HepG2 (cell line): ENCODE results near the gene RAD21L1. TPM values are rescaled to one million over a fixed set of nuclear protein-coding genes. Genes with fewer than 3 reads are reported as not detected.

Source experiments
- E2F2 ChIP-seq: sonication (generic); formaldehyde crosslinking; IDR thresholded peaks from 2 replicates; pipeline ENCODE4 v1.4.0; 2020; ENCODE audit warnings: missing genetic modification reagents, borderline replicate concordance
- LBX2 ChIP-seq: sonication (generic); formaldehyde crosslinking; IDR thresholded peaks from 2 replicates; pipeline ENCODE4 v1.5.0; 2020; ENCODE audit warnings: missing genetic modification reagents, mild to moderate bottlenecking, borderline replicate concordance
- PHF21A ChIP-seq: sonication (generic); formaldehyde crosslinking; IDR thresholded peaks from 2 replicates; pipeline ENCODE4 v1.5.0; 2020; ENCODE audit warnings: mild to moderate bottlenecking, missing genetic modification reagents
- RARG ChIP-seq: sonication (generic); formaldehyde crosslinking; IDR thresholded peaks from 2 replicates; pipeline ENCODE4 v1.4.0; 2020; ENCODE audit warnings: low read depth, mild to moderate bottlenecking, missing genetic modification reagents
- ZBTB33 ChIP-seq: sonication (generic); formaldehyde crosslinking; IDR thresholded peaks from 2 replicates; pipeline ENCODE4 v1.4.0; 2020; ENCODE audit warnings: missing genetic modification reagents
- ZNF10 ChIP-seq: sonication (generic); formaldehyde crosslinking; IDR thresholded peaks from 2 replicates; pipeline ENCODE4 v1.4.0; 2020; ENCODE audit warnings: mild to moderate bottlenecking, low read depth, missing genetic modification reagents, borderline replicate concordance
- ZNF143 ChIP-seq: sonication (generic); formaldehyde crosslinking; IDR thresholded peaks from 2 replicates; pipeline ENCODE4 v1.4.0; 2020; ENCODE audit warnings: missing genetic modification reagents
- ZNF263 ChIP-seq: sonication (generic); formaldehyde crosslinking; IDR thresholded peaks from 2 replicates; pipeline ENCODE4 v1.4.0; 2020; ENCODE audit warnings: missing genetic modification reagents
- ZNF501 ChIP-seq: sonication (generic); formaldehyde crosslinking; IDR thresholded peaks from 2 replicates; pipeline ENCODE4 v1.5.1; 2020; ENCODE audit warnings: mild to moderate bottlenecking, moderate library complexity, missing genetic modification reagents
- ZNF503 ChIP-seq: sonication (generic); formaldehyde crosslinking; IDR thresholded peaks from 2 replicates; pipeline ENCODE4 v1.4.0; 2020; ENCODE audit warnings: missing genetic modification reagents
- ZNF546 ChIP-seq: sonication (generic); formaldehyde crosslinking; conservative IDR thresholded peaks from 2 replicates; pipeline ENCODE4 v1.8.1; 2023; ENCODE audit warnings: mild to moderate bottlenecking, missing genetic modification reagents
- ZNF598 ChIP-seq: sonication (generic); formaldehyde crosslinking; IDR thresholded peaks from 2 replicates; pipeline ENCODE4 v1.5.1; 2020; ENCODE audit warnings: mild to moderate bottlenecking, missing genetic modification reagents, borderline replicate concordance
- ZNF710 ChIP-seq: sonication (generic); formaldehyde crosslinking; IDR thresholded peaks from 2 replicates; pipeline ENCODE4 v1.5.0; 2020; ENCODE audit warnings: mild to moderate bottlenecking, missing genetic modification reagents, borderline replicate concordance
- ZZZ3 ChIP-seq: sonication (generic); formaldehyde crosslinking; IDR thresholded peaks from 2 replicates; pipeline ENCODE4 v1.4.0; 2020; ENCODE audit warnings: missing genetic modification reagents, mild to moderate bottlenecking, borderline replicate concordance
- polyA plus RNA-seq, 8 experiments: library from polyadenylated mRNA; depleted of rRNA in 3 of 8; stranded (reverse) in 7 of 8; unstranded in 1 of 8; fragments of >200 nt; fragmentation: Illumina TruSeq in 4 of 8; extraction: Trizol in 4 of 8; gene quantifications; 2 replicates each; pipeline versions ENCODE4 v1.2.1 to v1.2.3, GENCODE V29; 2011 to 2016; ENCODE audit warnings: low read depth in 4 of 8, missing spikeins in 1 of 8, mixed read lengths in 1 of 8; ENCODE audit not compliant: insufficient read depth in 1 of 8
- total RNA-seq, 5 experiments: library from RNA; depleted of rRNA; stranded (reverse); fragments of >200 nt; fragmentation: Illumina TruSeq; extraction: Trizol; gene quantifications; 2 replicates each; pipeline ENCODE4 v1.2.3, GENCODE V29; 2016; ENCODE audit warnings: low read depth in 1 of 5
- TF ChIP-seq, protein P1 (sequence below): sonication (generic); formaldehyde crosslinking; IDR thresholded peaks from 2 replicates; pipeline ENCODE4 v1.4.0; 2020; ENCODE audit warnings: mild to moderate bottlenecking, missing genetic modification reagents
- TF ChIP-seq, protein P2 (sequence below): sonication (generic); formaldehyde crosslinking; IDR thresholded peaks from 2 replicates; pipeline ENCODE4 v1.5.1; 2020; ENCODE audit warnings: missing genetic modification reagents, mild to moderate bottlenecking, borderline replicate concordance

Gene RAD21L1
- total and polyA plus RNA-seq, 2 of the 13 experiments (the other 11 are each of a cell fraction or from before 2014, with no cell fraction given): not detected

GRCh38 chr20:1225783-1226654 lies at the start of gene RAD21L1 (continued):
- TF ChIP-seq ZBTB33 (CRISPR knock-in tag) (no peak), ZNF598 (CRISPR knock-in tag) (peak; percentile 44; the same call in 1 of the 2 replicates), LBX2 (0 out of 2 replicates have a peak, but pooled peaks have one; percentile 12), ZNF10 (peak; percentile 95; the same call in 1 of the 2 replicates), ZNF501 (peak; percentile 53; the same call in 1 of the 2 replicates), E2F2 (CRISPR knock-in tag) (0 out of 2 replicates have a peak, but pooled peaks have one; percentile 29), ZNF546 (CRISPR knock-in tag) (peak; percentile 67; the same call in 1 of the 2 replicates), ZNF710 (CRISPR knock-in tag) (no peak), ZZZ3 (CRISPR knock-in tag) (no peak), ZNF263 (CRISPR knock-in tag) (0 out of 2 replicates have a peak, but pooled peaks have one; percentile 35), ZNF143 (peak; percentile 37; the same call in 1 of the 2 replicates), PHF21A (no peak), RARG (CRISPR knock-in tag) (no peak), ZNF503 (CRISPR knock-in tag) (no peak)
- TF ChIP-seq, protein P1, sequence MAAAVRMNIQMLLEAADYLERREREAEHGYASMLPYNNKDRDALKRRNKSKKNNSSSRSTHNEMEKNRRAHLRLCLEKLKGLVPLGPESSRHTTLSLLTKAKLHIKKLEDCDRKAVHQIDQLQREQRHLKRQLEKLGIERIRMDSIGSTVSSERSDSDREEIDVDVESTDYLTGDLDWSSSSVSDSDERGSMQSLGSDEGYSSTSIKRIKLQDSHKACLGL (CRISPR knock-in tag): peak; percentile 76
- TF ChIP-seq, protein P2, sequence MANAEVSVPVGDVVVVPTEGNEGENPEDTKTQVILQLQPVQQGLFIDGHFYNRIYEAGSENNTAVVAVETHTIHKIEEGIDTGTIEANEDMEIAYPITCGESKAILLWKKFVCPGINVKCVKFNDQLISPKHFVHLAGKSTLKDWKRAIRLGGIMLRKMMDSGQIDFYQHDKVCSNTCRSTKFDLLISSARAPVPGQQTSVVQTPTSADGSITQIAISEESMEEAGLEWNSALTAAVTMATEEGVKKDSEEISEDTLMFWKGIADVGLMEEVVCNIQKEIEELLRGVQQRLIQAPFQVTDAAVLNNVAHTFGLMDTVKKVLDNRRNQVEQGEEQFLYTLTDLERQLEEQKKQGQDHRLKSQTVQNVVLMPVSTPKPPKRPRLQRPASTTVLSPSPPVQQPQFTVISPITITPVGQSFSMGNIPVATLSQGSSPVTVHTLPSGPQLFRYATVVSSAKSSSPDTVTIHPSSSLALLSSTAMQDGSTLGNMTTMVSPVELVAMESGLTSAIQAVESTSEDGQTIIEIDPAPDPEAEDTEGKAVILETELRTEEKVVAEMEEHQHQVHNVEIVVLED (CRISPR knock-in tag): peak; percentile 53; the same call in 1 of the 2 replicates
